C4-2B (cell line): ENCODE measurements around the gene TSHZ3.

Experiments
- H3K27ac ChIP-seq: fragments of 450-650 bp; 2 replicates; pipeline ENCODE4 v1.5.1; 2017
- ZFX ChIP-seq: fragments of 450-650 bp; IDR thresholded peaks from 2 replicates; pipeline ENCODE4 v1.6.1; 2017
- TF ChIP-seq, protein P1 (sequence below): fragments of 450-650 bp; conservative IDR thresholded peaks from 2 replicates; pipeline ENCODE4 v1.5.1; 2017; ENCODE audit warnings: mild to moderate bottlenecking

The TSHZ3 gene

DNA sequence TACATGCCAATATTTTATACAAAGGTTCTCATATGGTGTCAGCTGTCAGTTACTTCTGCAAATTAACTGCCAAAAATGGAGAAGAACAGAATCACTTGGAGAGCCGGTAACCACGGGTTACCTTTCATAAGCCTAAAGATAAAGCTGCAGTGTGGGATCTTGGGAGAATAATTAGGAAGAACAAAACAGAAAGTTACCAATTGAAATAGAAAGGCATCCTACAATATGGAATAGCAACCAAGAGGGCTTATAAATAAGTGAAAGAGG, 74.2 kb downstream of the TSHZ3 start:
- no peak overlapping the region for H3K27ac ChIP-seq
- no peak for TF ChIP-seq ZFX
- TF ChIP-seq, protein P1, sequence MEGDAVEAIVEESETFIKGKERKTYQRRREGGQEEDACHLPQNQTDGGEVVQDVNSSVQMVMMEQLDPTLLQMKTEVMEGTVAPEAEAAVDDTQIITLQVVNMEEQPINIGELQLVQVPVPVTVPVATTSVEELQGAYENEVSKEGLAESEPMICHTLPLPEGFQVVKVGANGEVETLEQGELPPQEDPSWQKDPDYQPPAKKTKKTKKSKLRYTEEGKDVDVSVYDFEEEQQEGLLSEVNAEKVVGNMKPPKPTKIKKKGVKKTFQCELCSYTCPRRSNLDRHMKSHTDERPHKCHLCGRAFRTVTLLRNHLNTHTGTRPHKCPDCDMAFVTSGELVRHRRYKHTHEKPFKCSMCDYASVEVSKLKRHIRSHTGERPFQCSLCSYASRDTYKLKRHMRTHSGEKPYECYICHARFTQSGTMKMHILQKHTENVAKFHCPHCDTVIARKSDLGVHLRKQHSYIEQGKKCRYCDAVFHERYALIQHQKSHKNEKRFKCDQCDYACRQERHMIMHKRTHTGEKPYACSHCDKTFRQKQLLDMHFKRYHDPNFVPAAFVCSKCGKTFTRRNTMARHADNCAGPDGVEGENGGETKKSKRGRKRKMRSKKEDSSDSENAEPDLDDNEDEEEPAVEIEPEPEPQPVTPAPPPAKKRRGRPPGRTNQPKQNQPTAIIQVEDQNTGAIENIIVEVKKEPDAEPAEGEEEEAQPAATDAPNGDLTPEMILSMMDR, result no peak

DNA sequence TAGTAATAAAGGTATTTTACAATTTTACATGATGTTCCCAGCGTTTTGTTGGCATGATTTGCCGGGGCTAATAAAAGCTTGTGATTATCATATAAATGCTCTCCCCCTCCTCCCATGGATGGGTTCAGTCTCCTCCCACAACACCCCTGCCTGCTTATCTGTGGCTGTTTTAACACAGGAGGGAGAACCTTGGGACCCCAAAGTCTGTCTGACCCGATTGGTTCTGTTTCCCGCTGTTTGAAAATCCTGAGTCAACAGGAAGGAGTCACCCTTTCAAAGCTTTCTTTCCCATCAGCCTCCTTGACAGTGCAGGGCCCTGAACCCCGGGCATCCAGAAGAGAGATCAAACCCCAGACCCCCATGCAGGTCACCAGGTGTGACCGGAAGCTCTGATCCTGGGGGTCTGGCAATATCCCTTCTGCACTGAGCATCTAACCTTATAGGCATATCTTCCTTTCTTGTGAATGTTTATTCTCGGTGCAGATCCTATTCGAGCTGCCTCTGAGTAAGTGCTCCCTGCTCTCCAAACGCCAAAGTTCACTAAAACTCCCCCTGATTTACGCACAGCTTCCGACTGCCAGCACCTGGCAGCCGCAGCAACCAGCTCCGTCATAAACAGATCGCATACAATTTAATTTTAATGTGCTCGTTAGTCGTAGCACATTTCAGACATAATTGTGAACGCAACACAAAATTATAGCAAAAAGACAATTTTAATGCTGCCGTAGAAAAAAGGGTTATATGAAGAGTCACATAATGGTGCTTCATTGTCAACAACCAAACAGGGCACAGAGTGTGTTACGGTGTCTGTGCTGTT, 74.8 kb downstream of the TSHZ3 start:
- no peak overlapping the region for H3K27ac ChIP-seq
- TF ChIP-seq, protein P1, result no peak
- TF ChIP-seq ZFX, result no peak

- TF ChIP-seq, protein P1, result no peak
- TF ChIP-seq ZFX, result no peak
Observed at GRCh38 chr19:31272583-31273106, 76.6 kb downstream of the TSHZ3 start.

DNA sequence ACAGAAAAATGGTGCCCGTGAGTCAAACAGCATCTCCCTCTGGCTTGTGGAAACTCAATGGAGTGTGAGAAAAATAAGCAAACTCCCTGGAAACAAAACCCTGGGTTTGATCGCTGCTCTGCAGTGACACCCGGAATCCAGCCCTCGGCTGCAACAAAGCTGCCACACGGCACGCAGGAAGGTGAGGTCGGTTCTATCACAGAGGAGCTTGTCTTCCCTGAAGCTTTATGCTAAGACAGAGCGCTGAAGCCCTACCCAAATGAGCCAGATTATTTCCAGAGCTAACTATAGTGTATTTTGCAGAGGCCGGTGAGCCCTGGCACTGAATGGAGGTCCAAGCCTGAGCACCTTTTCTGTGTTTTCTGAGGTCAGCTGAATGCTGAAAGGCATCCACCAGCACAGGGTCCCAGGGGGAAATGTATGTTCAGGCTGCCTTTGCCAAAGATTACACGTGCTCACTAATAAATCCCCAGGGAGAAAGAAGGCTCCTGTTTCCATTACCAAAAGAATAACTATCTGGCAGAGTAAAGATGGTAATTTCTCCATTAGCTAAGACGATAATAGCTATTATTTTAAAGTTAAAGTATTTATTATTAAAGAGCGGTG, 77.8 kb downstream of the TSHZ3 start:
- TF ChIP-seq, protein P1, result no peak
- TF ChIP-seq ZFX, result no peak
- H3K27ac ChIP-seq, result no peak overlapping the region

More at GRCh38 chr19:31272583-31273106, 76.6 kb downstream of the TSHZ3 start:
- H3K27ac ChIP-seq, result no peak overlapping the region

- H3K27ac ChIP-seq, result no peak overlapping the region
- TF ChIP-seq ZFX, result no peak
- TF ChIP-seq, protein P1, result no peak
Observed at GRCh38 chr19:31270897-31271296, 78.3 kb downstream of the TSHZ3 start.

- no peak overlapping the region for H3K27ac ChIP-seq
- TF ChIP-seq, protein P1, result no peak
- TF ChIP-seq ZFX, result no peak
Observed at GRCh38 chr19:31269425-31270127, 79.7 kb downstream of the TSHZ3 start.

GRCh38 chr19:31268751-31269383, 80.4 kb downstream of the TSHZ3 start:
- TF ChIP-seq ZFX, result no peak
- TF ChIP-seq, protein P1, result no peak
- no peak overlapping the region for H3K27ac ChIP-seq
